HG03432 (cell line): ENCODE results near the gene OR4N2.
"Not testable (repeated sequence)": the region's sequence is repeated elsewhere in the genome, so short reads cannot be mapped to it uniquely, and the experiment has no call there.

Source experiments
- ATAC-seq: cut with Tn5 transposase; IDR thresholded peaks from one replicate; pipeline ENCODE4 v1.9.1; 2021; ENCODE audit warnings: mild to moderate bottlenecking, moderate library complexity; ENCODE audit not compliant: unreplicated experiment

OR4N2 gene, protein sequence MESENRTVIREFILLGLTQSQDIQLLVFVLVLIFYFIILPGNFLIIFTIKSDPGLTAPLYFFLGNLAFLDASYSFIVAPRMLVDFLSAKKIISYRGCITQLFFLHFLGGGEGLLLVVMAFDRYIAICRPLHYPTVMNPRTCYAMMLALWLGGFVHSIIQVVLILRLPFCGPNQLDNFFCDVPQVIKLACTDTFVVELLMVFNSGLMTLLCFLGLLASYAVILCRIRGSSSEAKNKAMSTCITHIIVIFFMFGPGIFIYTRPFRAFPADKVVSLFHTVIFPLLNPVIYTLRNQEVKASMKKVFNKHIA

DNA sequence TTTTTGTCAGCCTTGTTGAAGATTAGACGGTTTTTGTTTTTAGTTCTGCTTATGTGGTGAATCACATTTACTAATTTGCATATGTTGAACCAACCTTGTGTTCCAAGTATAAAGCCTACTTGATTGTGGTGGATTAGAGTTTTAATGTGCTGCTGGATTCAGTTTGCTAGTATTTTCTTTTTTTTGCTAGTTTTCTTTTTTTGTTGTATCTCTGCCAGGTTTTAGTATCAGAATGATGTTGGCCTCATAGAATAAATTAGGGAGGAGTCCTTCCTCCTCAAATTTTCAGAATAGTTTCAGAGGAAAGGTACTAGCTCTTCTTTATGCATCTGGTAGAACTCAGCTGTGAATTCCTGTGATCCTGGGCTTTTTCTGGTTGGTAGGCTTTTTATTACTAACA, at the start of gene OR4N2:
Gene OR4N2 (plus strand): TSS at position 301 of the 400 bp plus-strand sequence. CDS start 23,679 bp downstream, outside the sequence.
- ATAC-seq, result not testable (repeated sequence)

DNA sequence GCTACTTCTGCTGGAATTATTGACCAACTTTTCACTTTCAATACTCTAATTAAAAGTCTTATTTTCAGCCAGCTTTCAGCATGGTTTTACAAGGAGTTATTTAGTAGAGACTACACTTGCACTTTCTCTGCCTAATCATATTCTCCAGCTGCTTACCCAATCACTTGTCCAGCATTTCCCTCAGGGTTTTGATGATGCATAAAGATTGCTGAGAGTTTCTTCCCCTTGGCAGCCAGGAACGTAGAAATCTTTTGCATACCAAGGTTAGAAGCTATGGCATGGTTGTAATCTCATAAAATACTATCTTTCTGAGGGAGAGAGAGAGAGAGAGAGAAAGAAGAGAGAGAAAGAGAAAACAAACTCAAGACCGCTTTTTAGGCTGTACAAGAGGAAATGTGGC, 49.4 kb upstream of the OR4N2 start:
- ATAC-seq, result no peak

DNA sequence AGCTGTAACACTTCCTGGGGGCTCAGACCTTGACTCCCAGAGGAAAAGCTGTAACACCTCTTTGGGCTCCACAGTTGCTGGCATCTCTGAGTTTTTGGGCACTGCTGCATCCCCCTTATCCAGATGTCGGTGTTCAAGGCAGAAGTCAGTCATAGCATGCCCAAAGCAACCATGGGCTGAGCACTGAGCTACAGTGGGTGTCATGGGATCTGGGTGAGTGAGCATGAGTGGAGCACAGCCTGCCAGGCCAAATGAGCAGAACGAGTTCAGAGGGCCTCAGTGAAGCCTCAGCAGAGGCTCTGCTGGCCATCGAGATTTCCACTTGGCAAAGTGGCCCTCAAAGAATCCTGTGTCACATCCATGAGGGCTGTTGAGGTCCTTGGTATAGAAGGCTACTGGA, 32.1 kb upstream of the OR4N2 start:
- ATAC-seq, result not testable (repeated sequence)

DNA sequence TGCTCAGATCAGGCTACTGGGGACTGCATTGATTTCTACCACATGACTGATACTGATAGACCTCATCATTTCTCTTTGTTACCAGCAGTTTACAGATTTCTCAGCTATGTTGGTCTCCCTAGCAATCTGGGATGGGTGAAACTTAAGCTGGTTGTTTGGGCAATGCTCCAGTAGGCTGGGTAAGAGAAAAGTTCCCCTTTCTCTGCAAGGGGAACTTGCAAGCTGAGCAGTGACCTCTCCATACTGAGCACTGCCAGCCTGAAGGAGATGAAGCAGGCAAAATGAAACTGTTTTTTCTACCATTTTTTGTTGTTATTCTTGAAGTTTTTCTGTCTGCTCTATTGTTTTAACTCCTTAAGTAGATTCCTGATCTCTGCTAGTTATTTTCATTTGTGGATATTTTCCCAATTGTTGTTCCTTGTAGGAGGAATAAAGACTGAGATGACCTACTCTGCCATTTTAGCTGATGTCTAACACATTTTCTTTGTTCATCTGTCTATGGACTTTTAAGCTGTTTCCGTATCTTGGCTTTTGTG, 31.6 kb upstream of the OR4N2 start:
- no peak for ATAC-seq

DNA sequence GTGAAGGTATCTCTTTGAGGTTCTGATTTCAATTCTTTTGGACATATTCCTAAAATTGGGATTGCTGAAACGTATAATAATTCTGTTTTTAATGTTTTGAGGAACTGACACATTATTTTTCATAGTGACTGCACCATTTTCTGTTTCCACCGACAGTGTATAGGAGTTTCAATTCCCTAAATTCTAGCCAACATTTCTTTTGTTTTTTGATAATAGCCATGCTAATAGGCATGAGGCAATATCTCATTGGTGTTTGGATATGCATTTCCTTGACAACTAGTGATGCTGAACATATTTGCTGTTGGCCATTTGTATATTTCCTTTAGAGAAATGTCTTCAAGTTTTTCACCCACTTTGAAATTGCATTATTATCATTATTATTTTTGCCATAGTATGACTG, 31.1 kb upstream of the OR4N2 start:
- not testable (repeated sequence) for ATAC-seq

DNA sequence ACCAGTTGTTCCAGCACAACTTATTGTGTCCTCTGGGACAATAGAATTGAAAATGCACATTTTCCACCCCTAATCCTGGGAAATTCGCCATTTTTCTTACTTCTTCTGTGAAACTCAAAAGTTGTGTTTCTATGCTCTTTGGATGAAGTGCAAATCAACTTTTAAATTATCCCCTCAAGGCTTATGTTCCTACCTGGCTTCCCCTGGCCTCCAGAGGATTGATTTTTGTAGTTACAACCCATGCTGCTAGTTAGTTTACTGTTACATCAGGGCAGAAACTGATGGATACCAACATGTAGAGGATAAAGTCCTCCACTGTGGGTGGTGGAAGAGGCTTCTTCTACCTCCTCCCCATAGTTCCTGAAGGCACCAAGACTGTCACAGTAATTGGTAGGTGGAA, 30.4 kb upstream of the OR4N2 start, which contains the start of gene OR4M1:
Gene OR4M1 (plus strand): TSS at position 301 of the 400 bp plus-strand sequence. CDS start 6,819 bp downstream, outside the sequence.
- not testable (repeated sequence) for ATAC-seq

DNA sequence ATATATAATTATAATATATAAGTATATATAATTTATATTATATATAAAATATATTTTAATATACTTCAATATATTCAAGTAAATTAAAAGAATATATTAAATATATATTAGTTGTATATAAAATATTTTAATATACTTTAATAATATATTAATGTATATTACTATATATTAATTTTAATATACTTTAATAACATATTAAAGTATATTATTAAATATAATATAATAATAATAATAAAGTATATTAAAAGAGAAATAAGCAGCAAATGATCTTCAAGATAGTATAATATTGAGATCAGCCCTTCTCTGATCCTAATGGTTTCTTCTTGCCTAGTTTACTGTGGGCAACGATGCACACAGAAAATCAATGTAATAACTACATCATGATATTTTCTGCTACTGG, 28.0 kb upstream of the OR4N2 start:
- no peak for ATAC-seq

DNA sequence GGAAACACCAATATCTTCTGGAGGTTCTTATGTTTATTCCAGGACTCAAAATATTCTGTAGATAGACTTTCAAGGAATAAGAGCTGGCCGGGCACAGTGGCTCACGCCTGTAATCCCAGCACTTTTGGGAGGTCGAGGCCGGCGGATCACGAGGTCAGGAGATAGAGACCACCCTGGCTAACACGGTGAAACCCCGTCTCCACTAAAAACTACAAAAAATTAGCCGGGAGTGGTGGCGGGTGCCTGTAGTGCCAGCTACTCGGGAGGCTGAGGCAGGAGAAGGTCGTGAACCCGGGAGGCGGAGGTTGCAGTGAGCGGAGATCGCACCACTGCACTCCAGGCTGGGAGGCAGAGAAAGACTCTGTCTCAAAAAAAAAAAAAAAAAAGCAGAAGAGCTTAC, 17.7 kb upstream of the OR4N2 start:
- ATAC-seq, result not testable (repeated sequence)

DNA sequence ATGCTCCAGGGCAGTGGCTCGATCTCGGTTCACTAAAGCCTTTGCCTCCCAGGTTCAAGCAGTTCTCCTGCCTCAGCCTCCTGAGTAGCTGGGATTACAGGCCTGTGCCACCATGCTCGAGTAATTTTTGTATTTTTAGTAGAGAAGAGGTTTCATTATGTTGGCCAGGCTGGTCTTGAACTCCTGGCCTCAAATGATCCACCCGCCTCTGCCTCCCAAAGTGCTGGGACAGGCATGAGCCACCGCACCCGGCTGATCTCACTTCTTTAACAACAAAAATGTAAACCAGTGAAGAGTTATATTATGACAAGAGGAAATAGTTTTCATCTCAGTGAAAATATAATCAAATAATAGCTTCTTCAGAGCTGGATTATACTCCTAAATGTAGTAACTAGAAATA, 16.3 kb upstream of the OR4N2 start:
- ATAC-seq, result not testable (repeated sequence)

DNA sequence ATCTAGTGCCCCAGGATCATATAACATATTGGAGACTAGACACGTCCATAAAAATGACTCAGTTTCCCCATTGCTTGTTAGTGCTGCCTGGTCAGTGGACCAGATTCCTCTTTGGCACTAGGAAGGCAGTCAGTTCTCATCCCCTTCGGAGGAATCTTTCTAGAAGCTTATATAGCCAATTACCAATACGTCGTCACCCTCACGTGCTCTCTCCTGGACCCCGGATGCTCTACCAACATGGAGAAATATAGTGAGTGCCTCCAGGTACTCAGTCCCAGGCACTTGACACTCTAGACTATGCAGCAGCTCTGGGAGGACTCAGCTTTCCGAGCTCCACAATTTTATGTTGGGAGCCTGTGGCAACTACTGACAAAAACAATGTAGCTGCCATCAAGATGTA, 15.4 kb upstream of the OR4N2 start:
- not testable (repeated sequence) for ATAC-seq

DNA sequence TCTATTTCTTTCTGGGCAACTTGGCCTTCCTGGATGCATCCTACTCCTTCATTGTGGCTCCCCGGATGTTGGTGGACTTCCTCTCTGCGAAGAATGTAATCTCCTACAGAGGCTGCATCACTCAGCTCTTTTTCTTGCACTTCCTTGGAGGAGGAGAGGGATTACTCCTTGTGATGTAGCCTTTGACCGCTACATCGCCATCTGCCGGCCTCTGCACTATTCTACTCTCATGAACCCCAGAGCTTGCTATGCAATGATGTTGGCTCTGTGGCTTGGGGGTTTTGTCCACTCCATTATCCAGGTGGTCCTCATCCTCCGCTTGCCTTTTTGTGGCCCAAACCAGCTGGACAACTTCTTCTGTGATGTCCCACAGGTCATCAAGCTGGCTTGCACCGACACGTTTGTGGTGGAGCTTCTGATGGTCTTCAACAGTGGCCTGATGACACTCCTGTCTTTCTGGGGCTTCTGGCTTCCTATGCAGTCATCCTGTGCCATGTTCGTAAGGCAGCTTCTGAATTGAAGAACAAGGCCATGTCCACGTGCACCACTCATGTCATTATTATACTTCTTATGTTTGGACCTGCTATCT, 7.0 kb upstream of the OR4N2 start:
- ATAC-seq, result not testable (repeated sequence)

DNA sequence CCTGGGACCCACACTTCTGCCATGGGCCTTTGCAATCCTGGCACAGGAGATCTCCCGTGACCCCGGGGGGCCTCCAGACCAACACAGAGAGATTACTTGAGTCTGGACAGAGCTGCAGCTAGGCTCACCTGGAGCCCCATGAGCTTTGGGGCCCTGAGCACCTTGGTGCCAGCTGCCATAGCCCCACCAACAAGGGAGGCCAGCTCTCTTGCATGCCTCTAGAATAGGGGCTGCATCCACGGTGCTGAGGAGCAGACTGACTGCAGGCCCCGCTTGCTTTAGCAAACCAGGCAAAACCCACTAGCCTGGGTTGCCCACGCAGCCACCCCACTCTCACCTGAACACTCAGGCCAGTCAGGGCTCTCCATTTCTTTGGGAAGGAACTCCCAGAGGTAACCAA, 3.7 kb upstream of the OR4N2 start:
- no peak for ATAC-seq

DNA sequence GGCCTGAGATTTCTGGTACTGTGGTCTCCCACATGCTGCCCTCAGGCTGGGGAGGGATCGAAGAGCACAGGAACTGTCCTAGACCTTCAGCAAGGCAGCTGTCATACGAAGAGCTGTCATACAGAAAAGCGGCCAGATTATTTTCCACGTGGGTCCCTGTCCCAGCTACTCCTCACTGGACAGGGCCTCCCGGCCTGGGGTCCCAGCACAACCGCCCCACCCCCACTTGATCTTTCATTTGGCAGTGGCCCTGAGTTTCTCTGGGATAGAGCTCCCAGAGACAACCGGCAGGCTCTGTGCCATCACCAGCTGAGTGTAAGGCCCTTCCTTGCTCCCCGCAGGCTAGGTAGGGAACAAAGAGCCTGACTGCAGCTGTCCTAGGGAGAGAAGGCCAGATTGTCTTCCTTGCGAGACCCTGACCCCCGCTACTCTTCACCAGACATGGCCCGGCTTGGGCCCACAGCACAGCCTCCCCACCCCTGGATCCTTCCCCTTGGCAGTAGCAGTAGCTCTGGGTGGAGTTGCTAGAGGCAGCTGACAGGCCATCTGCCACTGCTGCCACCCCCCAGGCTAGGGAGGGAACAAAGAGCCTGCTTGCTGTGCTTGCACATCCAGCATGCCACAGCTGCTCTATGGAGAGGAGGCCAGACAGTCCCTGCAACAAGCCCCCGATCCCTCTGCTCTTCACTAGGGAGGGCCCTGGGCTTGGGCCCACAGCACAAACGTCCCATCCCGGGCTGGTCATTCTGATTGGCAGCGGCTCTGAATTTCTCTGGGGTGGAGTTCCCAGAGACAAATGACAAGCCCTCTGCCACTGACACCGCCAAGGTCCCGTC, 3.1 kb upstream of the OR4N2 start:
- no peak for ATAC-seq

DNA sequence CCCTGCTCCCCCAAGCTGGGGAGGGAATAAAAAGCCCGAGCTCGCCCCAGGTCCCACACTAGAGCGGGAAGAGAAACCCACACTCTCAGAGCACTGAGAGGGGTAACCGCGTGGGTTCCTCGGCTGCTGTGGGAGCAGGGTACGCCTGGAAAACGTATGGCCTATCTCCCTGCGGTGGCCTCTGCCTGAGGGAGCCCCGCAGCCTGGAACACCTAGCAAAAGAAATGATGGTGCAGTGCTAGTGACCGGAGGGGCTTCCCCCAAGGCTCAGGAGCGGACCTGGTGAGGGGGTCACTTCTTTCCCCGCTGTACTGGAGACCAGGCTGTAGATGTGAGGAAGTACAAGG, 2.5 kb upstream of the OR4N2 start:
- no peak for ATAC-seq

DNA sequence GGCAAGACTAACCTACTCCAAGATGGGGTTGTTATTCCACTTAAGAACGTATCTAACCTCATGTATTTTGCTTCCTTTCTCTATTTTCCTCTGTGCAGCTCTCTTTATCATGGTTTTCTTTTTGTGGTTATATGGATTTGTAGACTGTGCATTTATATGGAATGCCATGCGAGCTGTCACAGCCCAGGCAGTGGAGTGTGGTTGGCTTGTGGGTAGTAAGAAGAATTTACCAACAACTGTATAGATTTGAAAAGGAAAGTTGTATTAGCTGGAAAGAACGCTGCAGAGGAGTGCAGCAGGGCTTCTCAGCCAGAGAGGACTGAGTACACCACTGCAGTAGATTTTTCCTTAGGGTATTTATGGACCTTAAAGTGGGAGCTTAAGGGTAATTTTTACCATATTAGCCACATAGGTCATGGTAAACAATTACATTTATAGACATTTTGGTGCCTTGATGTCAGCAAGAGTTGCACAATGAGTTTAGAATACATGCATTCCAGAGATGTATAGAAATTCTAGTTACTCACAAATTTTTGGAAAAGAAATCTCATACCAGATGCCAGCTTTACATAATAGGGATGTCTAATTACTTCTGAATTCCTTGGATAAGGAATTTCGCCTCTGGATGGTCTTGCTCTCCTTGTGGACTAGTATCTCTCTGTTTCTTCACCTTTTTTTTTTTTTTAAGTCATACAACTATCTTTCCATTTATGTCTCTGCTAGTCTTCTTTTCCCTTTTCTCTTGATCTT, 9.8 kb downstream of the OR4N2 start:
- ATAC-seq, result not testable (repeated sequence)

DNA sequence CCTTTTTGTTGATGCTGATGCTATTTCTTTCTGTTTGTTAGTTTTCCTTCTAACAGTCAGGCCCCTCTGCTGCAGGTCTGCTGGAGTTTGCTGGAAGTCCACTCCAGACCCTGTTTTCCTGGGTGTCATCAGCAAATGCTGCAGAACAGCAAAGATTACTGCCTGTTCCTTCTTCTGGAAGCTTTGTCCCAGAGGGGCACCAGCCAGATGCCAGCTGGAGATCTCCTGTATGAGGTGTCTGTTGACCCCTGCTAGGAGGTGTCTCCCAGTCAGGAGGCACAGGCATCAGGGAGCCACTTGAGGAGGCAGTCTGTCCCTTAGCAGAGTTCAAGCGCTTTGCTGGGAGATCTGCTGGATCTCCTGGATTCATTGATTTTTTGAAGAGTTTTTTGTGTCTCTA, 16.3 kb downstream of the OR4N2 start:
- ATAC-seq, result not testable (repeated sequence)

DNA sequence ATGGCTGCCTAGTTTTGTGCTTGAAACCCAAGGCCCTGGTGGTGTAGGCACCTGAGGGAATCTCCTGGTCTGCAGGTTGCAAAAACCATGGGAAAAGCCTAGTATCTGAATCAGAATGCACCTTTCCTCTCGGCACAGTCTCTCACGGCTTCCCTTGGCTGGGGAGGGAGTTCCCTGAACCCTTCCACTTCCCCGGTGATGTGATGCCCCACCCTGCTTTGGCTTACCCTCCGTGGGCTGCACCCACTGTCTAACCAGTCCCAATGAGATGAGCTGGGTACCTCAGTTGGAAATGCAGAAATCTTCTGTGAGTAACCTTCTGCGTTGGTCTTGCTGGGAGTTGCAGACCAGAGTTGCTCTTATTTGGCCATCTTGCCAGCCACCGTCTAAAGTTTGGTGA, 17.4 kb downstream of the OR4N2 start:
- not testable (repeated sequence) for ATAC-seq

DNA sequence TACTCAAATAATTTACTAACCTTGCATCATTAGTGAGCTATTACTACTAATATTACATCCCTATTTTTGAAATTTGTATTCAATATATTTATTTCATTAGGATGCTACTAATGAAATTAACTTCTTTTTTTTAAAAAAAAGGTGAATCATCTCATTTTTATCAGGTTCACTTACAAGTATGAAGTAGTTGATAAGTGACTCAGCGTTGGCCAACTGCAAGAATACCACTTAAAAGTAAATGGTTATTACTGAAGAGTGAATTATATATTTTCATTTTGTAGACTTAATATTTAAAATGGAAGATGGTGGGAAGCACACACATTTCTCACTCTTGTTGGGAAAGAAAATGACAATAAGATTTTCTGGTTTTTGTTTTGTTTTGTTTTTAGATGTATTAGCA, 19.6 kb downstream of the OR4N2 start:
- no peak for ATAC-seq

DNA sequence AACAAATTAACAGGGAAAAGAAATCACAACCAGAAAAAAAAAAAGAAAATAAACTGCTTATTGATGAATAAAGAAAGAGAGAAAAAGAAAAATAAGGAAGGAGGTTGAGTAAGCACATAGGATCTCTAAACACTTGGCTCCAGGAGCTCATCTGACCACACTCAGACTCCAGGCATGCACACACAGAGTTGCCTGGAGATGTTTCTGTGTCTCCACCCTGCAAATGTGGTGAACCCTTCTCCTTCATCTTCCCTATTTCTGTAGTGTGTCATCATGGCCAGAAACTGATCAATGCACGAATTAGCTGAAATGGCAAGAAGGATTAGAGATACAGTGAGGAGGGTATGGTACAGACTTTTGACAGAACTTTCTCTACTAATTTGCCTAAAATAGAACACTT, 20.2 kb downstream of the OR4N2 start:
- ATAC-seq, result no peak

DNA sequence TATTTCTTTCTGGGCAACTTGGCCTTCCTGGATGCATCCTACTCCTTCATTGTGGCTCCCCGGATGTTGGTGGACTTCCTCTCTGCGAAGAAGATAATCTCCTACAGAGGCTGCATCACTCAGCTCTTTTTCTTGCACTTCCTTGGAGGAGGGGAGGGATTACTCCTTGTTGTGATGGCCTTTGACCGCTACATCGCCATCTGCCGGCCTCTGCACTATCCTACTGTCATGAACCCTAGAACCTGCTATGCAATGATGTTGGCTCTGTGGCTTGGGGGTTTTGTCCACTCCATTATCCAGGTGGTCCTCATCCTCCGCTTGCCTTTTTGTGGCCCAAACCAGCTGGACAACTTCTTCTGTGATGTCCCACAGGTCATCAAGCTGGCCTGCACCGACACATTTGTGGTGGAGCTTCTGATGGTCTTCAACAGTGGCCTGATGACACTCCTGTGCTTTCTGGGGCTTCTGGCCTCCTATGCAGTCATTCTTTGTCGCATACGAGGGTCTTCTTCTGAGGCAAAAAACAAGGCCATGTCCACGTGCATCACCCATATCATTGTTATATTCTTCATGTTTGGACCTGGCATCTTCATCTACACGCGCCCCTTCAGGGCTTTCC, 24.2 kb downstream of the OR4N2 start:
- ATAC-seq, result not testable (repeated sequence)
